ENCODE data around the gene SLC29A1.
A peak's percentile ranks its signal among the peaks of the same experiment; 100 is the strongest.

Gene SLC29A1

DNA sequence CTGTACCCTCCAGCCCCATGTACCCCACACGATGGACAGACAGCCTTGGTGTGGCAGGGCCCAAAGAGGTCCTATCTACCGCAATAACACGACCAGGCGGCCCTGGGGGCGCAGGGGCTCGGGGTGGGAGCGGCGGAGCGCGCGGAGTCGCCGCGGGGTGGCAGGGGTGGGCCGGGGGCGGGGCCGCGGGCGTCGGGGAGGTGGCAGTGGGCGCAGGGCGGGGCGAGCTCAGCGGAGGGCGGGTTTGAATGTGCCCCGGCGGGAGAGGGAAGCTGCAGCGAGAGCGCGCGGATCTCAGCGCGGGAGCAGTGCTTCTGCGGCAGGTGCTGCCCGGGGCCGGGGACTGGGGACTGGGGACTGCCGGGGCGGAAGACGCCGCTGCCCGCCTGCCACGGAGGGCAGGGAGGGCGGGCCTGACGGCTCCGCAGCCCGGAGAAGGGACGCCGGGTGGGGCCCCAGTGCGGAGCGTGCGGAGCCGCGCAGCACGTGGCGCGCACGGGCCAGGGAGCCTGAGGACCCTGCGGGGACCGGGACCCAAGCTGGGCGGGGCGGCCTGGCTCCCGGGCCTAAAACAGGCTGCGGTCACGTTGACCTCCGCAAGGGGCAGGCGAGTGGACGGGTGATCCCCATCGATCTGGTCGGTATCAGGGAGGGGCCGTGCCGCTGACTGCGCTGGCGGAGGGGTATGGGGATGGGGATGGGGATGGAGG is at the start of gene SLC29A1:
SLC29A1 (plus strand) TSS at position 277 of the 710 bp plus-strand sequence. CDS start 3,719 bp downstream, outside the sequence.
- no peak for DNase-seq (ENCODE audit: low read depth)
- H3K4me3 ChIP-seq (ENCODE audit: control insufficient read depth, low read depth, low read length), result peak within 1 kb of the TSS; percentile 49
- TF ChIP-seq, protein P1, sequence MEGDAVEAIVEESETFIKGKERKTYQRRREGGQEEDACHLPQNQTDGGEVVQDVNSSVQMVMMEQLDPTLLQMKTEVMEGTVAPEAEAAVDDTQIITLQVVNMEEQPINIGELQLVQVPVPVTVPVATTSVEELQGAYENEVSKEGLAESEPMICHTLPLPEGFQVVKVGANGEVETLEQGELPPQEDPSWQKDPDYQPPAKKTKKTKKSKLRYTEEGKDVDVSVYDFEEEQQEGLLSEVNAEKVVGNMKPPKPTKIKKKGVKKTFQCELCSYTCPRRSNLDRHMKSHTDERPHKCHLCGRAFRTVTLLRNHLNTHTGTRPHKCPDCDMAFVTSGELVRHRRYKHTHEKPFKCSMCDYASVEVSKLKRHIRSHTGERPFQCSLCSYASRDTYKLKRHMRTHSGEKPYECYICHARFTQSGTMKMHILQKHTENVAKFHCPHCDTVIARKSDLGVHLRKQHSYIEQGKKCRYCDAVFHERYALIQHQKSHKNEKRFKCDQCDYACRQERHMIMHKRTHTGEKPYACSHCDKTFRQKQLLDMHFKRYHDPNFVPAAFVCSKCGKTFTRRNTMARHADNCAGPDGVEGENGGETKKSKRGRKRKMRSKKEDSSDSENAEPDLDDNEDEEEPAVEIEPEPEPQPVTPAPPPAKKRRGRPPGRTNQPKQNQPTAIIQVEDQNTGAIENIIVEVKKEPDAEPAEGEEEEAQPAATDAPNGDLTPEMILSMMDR (IDR thresholded peaks at IDR 0.05; ENCODE audit: control insufficient read depth, insufficient read depth, low read depth, low read length, missing control alignments), result no peak

DNA sequence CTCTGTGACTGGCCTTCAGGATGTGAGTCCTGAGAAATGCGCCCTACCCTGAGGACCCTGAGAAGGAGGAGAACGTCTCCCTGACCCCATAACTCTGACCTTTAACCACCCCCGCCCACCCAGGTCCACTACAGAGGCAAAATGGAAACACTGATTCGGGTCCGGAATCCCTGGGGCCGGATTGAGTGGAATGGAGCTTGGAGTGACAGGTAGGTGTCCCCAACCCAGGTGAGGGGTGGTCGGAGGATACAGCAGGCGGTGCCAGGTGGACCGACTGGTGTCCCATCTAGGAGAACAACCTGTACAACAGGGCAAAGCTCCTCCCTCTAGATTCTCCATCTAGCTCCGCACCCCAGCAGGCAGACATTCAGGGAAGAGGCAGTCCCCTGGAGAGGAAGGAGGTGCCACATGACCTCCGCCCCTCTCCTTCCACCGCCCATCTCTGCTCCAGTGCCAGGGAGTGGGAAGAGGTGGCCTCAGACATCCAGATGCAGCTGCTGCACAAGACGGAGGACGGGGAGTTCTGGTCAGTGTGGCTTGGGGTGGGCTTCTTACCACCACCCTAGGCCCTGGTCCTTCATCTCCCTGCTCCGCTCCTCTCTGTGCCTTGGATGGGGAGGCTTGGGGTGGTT is 47.1 kb upstream of the SLC29A1 start:
- H3K4me3 ChIP-seq (ENCODE audit: control insufficient read depth, low read depth, low read length), result no peak overlapping the region
- TF ChIP-seq, protein P1 (IDR thresholded peaks at IDR 0.05; ENCODE audit: control insufficient read depth, insufficient read depth, low read depth, low read length, missing control alignments), result no peak
- no peak for DNase-seq (ENCODE audit: low read depth)

DNA sequence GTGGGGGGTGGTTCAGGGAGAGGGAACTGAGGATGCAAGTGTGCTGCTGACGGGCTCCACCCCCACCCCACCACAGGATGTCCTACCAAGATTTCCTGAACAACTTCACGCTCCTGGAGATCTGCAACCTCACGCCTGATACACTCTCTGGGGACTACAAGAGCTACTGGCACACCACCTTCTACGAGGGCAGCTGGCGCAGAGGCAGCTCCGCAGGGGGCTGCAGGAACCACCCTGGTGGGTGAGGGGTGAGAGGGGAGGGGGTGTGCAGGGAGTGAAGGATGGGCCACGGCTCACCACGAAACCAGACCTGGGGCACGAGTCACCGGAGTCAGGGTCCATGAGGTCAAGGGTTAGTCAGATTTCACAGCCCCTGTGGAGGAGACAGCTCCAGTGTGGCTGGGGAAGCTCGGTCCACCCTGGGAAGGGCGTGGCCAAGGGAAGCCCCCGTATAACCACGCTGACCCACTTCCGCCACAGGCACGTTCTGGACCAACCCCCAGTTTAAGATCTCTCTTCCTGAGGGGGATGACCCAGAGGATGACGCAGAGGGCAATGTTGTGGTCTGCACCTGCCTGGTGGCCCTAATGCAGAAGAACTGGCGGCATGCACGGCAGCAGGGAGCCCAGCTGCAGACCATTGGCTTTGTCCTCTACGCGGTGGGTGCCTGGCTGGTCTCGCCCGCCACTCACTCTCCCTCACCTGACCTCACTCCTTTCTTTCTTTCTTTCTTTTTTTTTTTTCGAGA is 46.5 kb upstream of the SLC29A1 start:
- no peak for DNase-seq (ENCODE audit: low read depth)
- TF ChIP-seq, protein P1 (IDR thresholded peaks at IDR 0.05; ENCODE audit: control insufficient read depth, insufficient read depth, low read depth, low read length, missing control alignments), result no peak
- H3K4me3 ChIP-seq (ENCODE audit: control insufficient read depth, low read depth, low read length), result no peak overlapping the region

DNA sequence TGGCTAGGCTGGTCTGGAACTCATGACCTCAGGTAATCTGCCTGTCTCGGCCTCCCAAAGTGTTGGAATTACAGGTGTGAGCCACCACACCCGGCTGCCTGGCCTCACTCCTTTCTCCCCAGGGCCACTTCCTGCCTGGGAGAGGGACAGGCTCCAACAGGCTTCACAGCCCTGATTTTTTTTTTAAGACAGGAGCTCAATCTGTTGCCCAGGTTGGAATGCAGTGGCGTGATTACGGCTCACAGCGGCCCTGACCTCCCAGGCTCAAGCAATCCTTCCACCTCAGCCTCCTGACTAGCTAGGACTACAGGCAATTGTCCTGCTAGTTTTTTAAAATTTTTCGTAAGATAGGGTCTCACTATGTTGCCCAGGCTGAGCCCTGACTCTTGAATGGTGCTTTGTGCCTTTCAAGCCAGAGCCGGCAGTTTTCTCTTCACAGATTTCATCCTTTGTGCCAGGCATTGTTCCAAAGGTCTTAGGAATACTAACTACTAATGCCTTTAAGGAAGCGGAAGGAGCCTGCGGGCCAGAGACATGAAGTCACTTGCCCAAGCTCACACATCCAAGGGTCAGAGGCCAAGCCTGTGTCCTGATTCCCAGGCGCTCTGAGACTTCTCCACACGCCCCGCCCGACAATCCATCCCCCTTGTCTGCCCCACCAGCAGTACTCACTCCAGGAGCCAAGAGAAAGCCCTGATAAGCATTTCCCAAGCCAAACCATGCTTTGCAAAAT is 45.5 kb upstream of the SLC29A1 start:
- DNase-seq (ENCODE audit: low read depth), result peak; percentile 58
- TF ChIP-seq, protein P1 (IDR thresholded peaks at IDR 0.05; ENCODE audit: control insufficient read depth, insufficient read depth, low read depth, low read length, missing control alignments), result no peak
- H3K4me3 ChIP-seq (ENCODE audit: control insufficient read depth, low read depth, low read length), result no peak overlapping the region

DNA sequence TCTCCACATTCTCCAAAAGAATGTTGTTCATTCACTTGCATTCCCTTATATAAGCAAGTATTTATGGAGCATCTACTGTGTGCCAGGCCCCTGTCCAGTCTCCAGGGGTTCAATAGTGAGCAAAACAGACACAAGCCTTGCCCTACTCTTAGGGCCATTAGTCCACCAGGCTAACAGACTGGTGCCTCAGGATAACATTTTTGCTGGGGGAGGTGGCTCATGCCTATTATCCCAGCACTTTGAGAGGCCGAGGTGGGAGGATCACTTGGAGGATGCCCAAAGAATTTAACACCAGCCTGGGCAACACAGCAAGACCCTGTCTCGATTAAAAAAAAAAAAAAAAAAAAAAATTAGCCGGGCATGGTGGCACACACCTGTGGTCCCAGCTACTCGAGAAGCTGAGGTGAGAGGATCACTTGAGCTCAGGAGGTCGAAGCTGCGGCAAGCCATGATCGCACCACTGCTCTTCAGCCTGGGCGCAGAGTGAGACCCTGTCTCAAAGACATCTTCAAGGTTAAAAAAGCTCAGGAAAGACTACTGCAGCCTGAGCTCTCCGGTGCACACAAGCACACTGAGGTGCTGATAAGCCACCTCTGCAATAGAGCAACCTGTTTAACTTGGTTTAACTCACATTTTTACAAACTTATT is 44.8 kb upstream of the SLC29A1 start:
- no peak for DNase-seq (ENCODE audit: low read depth)
- H3K4me3 ChIP-seq (ENCODE audit: control insufficient read depth, low read depth, low read length), result no peak overlapping the region
- TF ChIP-seq, protein P1 (IDR thresholded peaks at IDR 0.05; ENCODE audit: control insufficient read depth, insufficient read depth, low read depth, low read length, missing control alignments), result no peak
